Endothelial cell of umbilical vein (primary cell): ENCODE data around the gene CAPN7. TPM values are rescaled to one million over a fixed set of nuclear protein-coding genes. Genes with fewer than 3 reads are reported as not detected.

Source experiments
- BruUV-seq: library from RNA; stranded (reverse); fragments of 400-500 nt; replicated peaks from 2 replicates; lab custom pipeline; 2021; lab: Mats Ljungman, UMichigan
- CTCF ChIA-PET: fragments of 300-600, 350-600 bp; sonication (Branson Sonifier 250); formaldehyde crosslinking; loops from one replicate; lab custom pipeline; 2021; ENCODE audit warnings: antibody characterized with exemption, inconsistent platforms; lab: Charles Lee
- POLR2A ChIA-PET: fragments of 300-600, 350-600 bp; sonication (Branson Sonifier 250); formaldehyde crosslinking; loops from one replicate; lab custom pipeline; 2021; ENCODE audit warnings: antibody characterized with exemption, inconsistent platforms; lab: Charles Lee
- DNase-seq: peaks from one replicate; pipeline ENCODE4 v3.0.0-alpha.2; 2011; ENCODE audit warnings: low read depth, low spot score
- FAIRE-seq: peaks from 2 replicates; lab custom pipeline; 2011; peaks lifted over from hg19 to GRCh38; lab: Jason Lieb, UNC
- H2AFZ ChIP-seq: 2 replicates; pipeline ENCODE4 v1.6.0; 2012; ENCODE audit warnings: low read depth, low read length, control low read depth, inconsistent platforms
- H3K27ac ChIP-seq: 2 replicates; pipeline ENCODE4 v1.5.1; 2011; ENCODE audit warnings: low read depth, mild to moderate bottlenecking, control low read depth, low read length, moderate library complexity; ENCODE audit not compliant: insufficient read depth
- H3K27me3 ChIP-seq, 2 experiments: 2 replicates each; pipeline versions ENCODE4 v1.6.0 to v1.6.1; 2011; ENCODE audit warnings: low read length in 2 of 2, mixed read lengths in 1 of 2; ENCODE audit not compliant: control insufficient read depth in 2 of 2, insufficient read depth in 2 of 2
- H3K36me3 ChIP-seq, 2 experiments: 2 replicates in 1 of 2; 3 replicates in 1 of 2; pipeline ENCODE4 v1.5.1; 2011; ENCODE audit warnings: low read length in 2 of 2, mild to moderate bottlenecking in 1 of 2, moderate library complexity in 1 of 2; ENCODE audit not compliant: control insufficient read depth in 2 of 2, insufficient read depth in 2 of 2; ENCODE audit errors: extremely low read depth in 1 of 2
- H3K4me1 ChIP-seq: 3 replicates; pipeline ENCODE4 v1.5.1; 2011; ENCODE audit warnings: mild to moderate bottlenecking, low read length; ENCODE audit not compliant: control insufficient read depth, insufficient read depth; ENCODE audit errors: extremely low read depth
- H3K4me2 ChIP-seq: 2 replicates; pipeline ENCODE4 v1.6.1; 2011; ENCODE audit warnings: low read length, control low read depth, mixed read lengths; ENCODE audit not compliant: insufficient read depth
- H3K4me3 ChIP-seq, 3 experiments: fragments of 200-600 bp in 1 of 3; sonication (generic), shearing (Covaris generic) in 1 of 3; replicated peaks in 1 of 3; 2 replicates each; pipeline ENCODE4 v1.5.1; 2011 to 2016; ENCODE audit warnings: control low read depth in 3 of 3, low read length in 3 of 3, mild to moderate bottlenecking in 2 of 3, inconsistent platforms in 1 of 3, low read depth in 1 of 3, moderate library complexity in 1 of 3; ENCODE audit not compliant: insufficient read depth in 1 of 3
- H3K79me2 ChIP-seq: 2 replicates; pipeline ENCODE4 v1.6.0; 2012; ENCODE audit warnings: low read length, inconsistent platforms; ENCODE audit not compliant: control insufficient read depth, insufficient read depth
- H3K9ac ChIP-seq: replicated peaks from 2 replicates; pipeline ENCODE3; 2011; ENCODE audit warnings: low read length, control low read depth; ENCODE audit not compliant: insufficient read depth; ENCODE audit errors: extremely low read depth
- H3K9me1 ChIP-seq: replicated peaks from 3 replicates; pipeline ENCODE4 v1.6.0; 2011; ENCODE audit warnings: mild to moderate bottlenecking, low read length; ENCODE audit not compliant: control insufficient read depth, insufficient read depth; ENCODE audit errors: extremely low read depth
- H3K9me3 ChIP-seq: replicated peaks from 2 replicates; pipeline ENCODE4 v1.5.1; 2012; ENCODE audit warnings: low read length, inconsistent platforms; ENCODE audit not compliant: control insufficient read depth, insufficient read depth
- H4K20me1 ChIP-seq: replicated peaks from 2 replicates; pipeline ENCODE3; 2011; ENCODE audit warnings: mild to moderate bottlenecking, low read length; ENCODE audit not compliant: control insufficient read depth, insufficient read depth; ENCODE audit errors: extremely low read depth
- EZH2 ChIP-seq: IDR thresholded peaks from 2 replicates; pipeline ENCODE4 v1.6.1; 2012; ENCODE audit warnings: borderline replicate concordance, low read depth, mild to moderate bottlenecking, moderate library complexity, low read length, inconsistent platforms; ENCODE audit not compliant: severe bottlenecking
- FOS ChIP-seq: IDR thresholded peaks from 2 replicates; pipeline ENCODE4 v1.6.1; 2011; ENCODE audit warnings: mild to moderate bottlenecking, low read length, moderate library complexity, borderline replicate concordance; ENCODE audit not compliant: insufficient read depth
- GATA2 ChIP-seq: IDR thresholded peaks from 2 replicates; pipeline ENCODE4 v1.7.0; 2011; ENCODE audit warnings: low read depth, mild to moderate bottlenecking, moderate library complexity, mixed read lengths, low read length; ENCODE audit not compliant: insufficient read length, insufficient read depth
- JUN ChIP-seq: IDR thresholded peaks from 2 replicates; pipeline ENCODE4 v1.6.1; 2011; ENCODE audit warnings: borderline replicate concordance, low read depth; ENCODE audit not compliant: insufficient read length, insufficient read depth
- MYC ChIP-seq: IDR thresholded peaks from one replicate; pipeline ENCODE4 v1.6.1; 2011; ENCODE audit warnings: mild to moderate bottlenecking, low read depth, low read length
- POLR2A ChIP-seq: IDR thresholded peaks from 2 replicates; pipeline ENCODE4 v1.6.1; 2012; ENCODE audit warnings: low read depth, mild to moderate bottlenecking, control low read depth, low read length
- POLR2AphosphoS5 ChIP-seq: IDR thresholded peaks from 2 replicates; pipeline ENCODE4 v1.6.1; 2012; ENCODE audit warnings: low read depth, mild to moderate bottlenecking, control low read depth, low read length, moderate library complexity; ENCODE audit not compliant: insufficient read depth
- dilution Hi-C: fragments of 300-500 bp; cut with MboI; formaldehyde crosslinking; loops from one replicate; pipeline ENCODE4 v1.15.0; 2019; ENCODE audit warnings: low sequenced_read_pairs; ENCODE audit not compliant: extremely low pct_ligation_motif_present
- intact Hi-C: fragments of 100-400 bp; cut with micrococcal nuclease; formaldehyde crosslinking; loops from one replicate; pipeline ENCODE4 v1.10.0; 2022
- polyA plus RNA-seq, 4 experiments: library from polyadenylated mRNA; depleted of rRNA in 3 of 4; stranded (reverse) in 3 of 4; unstranded in 1 of 4; fragments of >200 nt; gene quantifications; 2 replicates each; pipeline versions ENCODE4 v1.2.1 to v1.2.3, GENCODE V29; 2011 to 2012; ENCODE audit warnings: missing spikeins in 1 of 4
- total RNA-seq: library from RNA; stranded (reverse); gene quantifications from 2 replicates; pipeline ENCODE4 v1.2.3, GENCODE V29; 2021
- TF ChIP-seq, protein P1 (sequence below), 2 donors: IDR thresholded peaks; 1 replicate in 1 of 2; 2 replicates in 1 of 2; pipeline ENCODE4 v1.5.1; 2011; ENCODE audit warnings: low read length in 2 of 2, mild to moderate bottlenecking in 2 of 2, moderate library complexity in 2 of 2, control low read depth in 1 of 2, inconsistent platforms in 1 of 2, low read depth in 1 of 2; ENCODE audit not compliant: insufficient read depth in 1 of 2; ENCODE audit errors: extremely low read depth in 1 of 2
- TF ChIP-seq, protein P2 (sequence below): IDR thresholded peaks from 2 replicates; pipeline ENCODE4 v1.6.1; 2011; ENCODE audit not compliant: insufficient read depth, insufficient read length

The CAPN7 gene
- total and polyA plus RNA-seq, 2 donors (not counting 3 experiments of a cell fraction or from before 2014, with no cell fraction given) = 13.2 to 32.7 TPM

DNA sequence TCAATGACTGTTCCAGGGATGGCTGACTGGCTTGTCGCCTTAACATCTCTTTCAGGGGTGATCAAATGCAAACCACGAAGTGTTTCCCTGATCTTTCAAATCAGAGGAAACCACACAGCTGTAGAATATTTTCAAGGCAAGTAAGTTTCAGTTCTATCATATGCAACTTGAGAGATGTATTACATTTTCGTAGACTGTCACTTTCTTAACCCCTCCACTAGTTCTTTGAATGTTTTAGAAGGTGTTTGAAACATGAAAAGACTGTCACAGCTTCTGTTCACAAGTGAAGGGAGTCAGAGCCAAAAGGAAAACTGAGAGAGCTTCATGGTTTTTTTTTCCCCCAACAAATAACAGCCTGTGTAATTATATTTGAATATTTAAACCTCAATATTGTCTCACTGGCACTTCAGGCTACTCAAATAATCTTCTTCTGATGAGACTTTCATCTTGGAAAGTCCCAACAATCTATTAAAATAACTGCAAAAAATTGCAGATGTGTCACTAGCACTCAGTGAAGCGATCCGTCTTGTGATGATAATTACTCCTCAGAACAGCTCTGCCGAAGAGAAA, 25.9 kb upstream of the CAPN7 start:
- Histone ChIP-seq H3K79me2 (no peaks in the 10 kb centered on the region), H3K4me3 (no peak overlapping the region), H3K27me3 (peaks cover 34 to 75% of the 10 kb centered on the region in 2 experiments), H2AFZ (no peak overlapping the region), H3K27ac (no peak overlapping the region), H3K9me1 (no peaks in the 10 kb centered on the region), H3K9ac (no peak overlapping the region), H3K4me2 (no peak overlapping the region), H3K36me3 (no peaks in the 10 kb centered on the region), H3K9me3 (no peaks in the 10 kb centered on the region), H4K20me1 (no peaks in the 10 kb centered on the region), H3K4me1 (no peaks in the 10 kb centered on the region)
- BruUV-seq = no TSS peak
- TF ChIP-seq, protein P1, sequence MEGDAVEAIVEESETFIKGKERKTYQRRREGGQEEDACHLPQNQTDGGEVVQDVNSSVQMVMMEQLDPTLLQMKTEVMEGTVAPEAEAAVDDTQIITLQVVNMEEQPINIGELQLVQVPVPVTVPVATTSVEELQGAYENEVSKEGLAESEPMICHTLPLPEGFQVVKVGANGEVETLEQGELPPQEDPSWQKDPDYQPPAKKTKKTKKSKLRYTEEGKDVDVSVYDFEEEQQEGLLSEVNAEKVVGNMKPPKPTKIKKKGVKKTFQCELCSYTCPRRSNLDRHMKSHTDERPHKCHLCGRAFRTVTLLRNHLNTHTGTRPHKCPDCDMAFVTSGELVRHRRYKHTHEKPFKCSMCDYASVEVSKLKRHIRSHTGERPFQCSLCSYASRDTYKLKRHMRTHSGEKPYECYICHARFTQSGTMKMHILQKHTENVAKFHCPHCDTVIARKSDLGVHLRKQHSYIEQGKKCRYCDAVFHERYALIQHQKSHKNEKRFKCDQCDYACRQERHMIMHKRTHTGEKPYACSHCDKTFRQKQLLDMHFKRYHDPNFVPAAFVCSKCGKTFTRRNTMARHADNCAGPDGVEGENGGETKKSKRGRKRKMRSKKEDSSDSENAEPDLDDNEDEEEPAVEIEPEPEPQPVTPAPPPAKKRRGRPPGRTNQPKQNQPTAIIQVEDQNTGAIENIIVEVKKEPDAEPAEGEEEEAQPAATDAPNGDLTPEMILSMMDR (IDR thresholded peaks at IDR 0.05; ENCODE audit: extremely low read depth in 1 of 2, insufficient read depth in 1 of 2, low read depth in 1 of 2, low read length in 2 of 2) = no peak
- TF ChIP-seq MYC (no peak), FOS (no peak), POLR2A (no peak), GATA2 (no peak), POLR2AphosphoS5 (no peak), JUN (no peak), EZH2 (no peak)
- TF ChIP-seq, protein P2, sequence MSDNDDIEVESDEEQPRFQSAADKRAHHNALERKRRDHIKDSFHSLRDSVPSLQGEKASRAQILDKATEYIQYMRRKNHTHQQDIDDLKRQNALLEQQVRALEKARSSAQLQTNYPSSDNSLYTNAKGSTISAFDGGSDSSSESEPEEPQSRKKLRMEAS = no peak
- CTCF ChIA-PET = interaction anchor here (0.8 to 1.8 kb wide), 6 partner anchors 10 to 72 kb away, joined by 3 to 7 read pairs (median 3); no protein-coding TSS in a partner anchor
- no peak for FAIRE-seq
- POLR2A ChIA-PET = no interaction called here
- intact Hi-C loops = no loop called here
- dilution Hi-C loops = no loop called here
- DNase-seq = no peak
